Measurements from ENCODE around the gene DNAJB13.

GRCh38 chr11:73977856-73978519, 27.2 kb downstream of the DNAJB13 start:
- TF ChIP-seq EZH2 (IDR thresholded peaks at IDR 0.05; ENCODE audit: borderline replicate concordance, low read length), result no peak
- TF ChIP-seq CTCF (IDR thresholded peaks at IDR 0.05; ENCODE audit: low read length), result no peak
